Brain microvascular endothelial cell (primary cell): ENCODE results near the gene PHF21B.
"Not testable (repeated sequence)": the region's sequence is repeated elsewhere in the genome, so short reads cannot be mapped to it uniquely, and the experiment has no call there.

Experiments
- DNase-seq: peaks from one replicate; pipeline ENCODE4 v3.0.0-alpha.2; 2020
- H3K27ac ChIP-seq: fragments of 250-450 bp; sonication (Bioruptor Pico); 2 replicates; pipeline ENCODE4 v1.5.1; 2020; ENCODE audit warnings: mild to moderate bottlenecking, moderate library complexity
- H3K27me3 ChIP-seq: fragments of 250-450 bp; sonication (Bioruptor Pico); replicated peaks from 2 replicates; pipeline ENCODE4 v1.5.1; 2020; ENCODE audit warnings: mild to moderate bottlenecking
- H3K36me3 ChIP-seq: fragments of 250-450 bp; sonication (Bioruptor Pico); replicated peaks from 2 replicates; pipeline ENCODE4 v1.5.1; 2020; ENCODE audit warnings: mild to moderate bottlenecking
- H3K4me3 ChIP-seq: 2 replicates; pipeline ENCODE4 v1.5.1; 2011; ENCODE audit warnings: low read depth, mild to moderate bottlenecking, control low read depth, low read length, moderate library complexity
- CTCF ChIP-seq: IDR thresholded peaks from 2 replicates; pipeline ENCODE4 v1.5.1; 2011; ENCODE audit warnings: low read depth, mild to moderate bottlenecking, moderate library complexity, low read length, control low read depth, inconsistent platforms; ENCODE audit errors: missing control alignments
- in situ Hi-C: cut with HindIII; loops from 2 replicates; pipeline ENCODE4 v1.10.0; 2017; ENCODE audit warnings: low sequenced_read_pairs, low pct_ligation_motif_present

PHF21B gene

GRCh38 chr22:45009606-45010531 is at the start of gene PHF21B:
TSS of gene PHF21B (minus strand) at chr22:45010005. CDS start at chr22:45009549, 456 bp downstream.
- H3K27ac ChIP-seq = no peak within 1 kb of the TSS
- in situ Hi-C loops = no loop called here
- TF ChIP-seq CTCF = no peak
- DNase-seq = no peak
- peaks cover 56% of the 10 kb centered on the region for H3K27me3 ChIP-seq
- H3K4me3 ChIP-seq = peak within 1 kb of the TSS; percentile 51
- no peaks in the 10 kb centered on the region for H3K36me3 ChIP-seq

GRCh38 chr22:45059296-45059695 is 49.5 kb upstream of the PHF21B start:
- H3K27me3 ChIP-seq = no peaks in the 10 kb centered on the region
- no peak overlapping the region for H3K27ac ChIP-seq
- TF ChIP-seq CTCF = no peak
- no peak for DNase-seq
- no peak overlapping the region for H3K4me3 ChIP-seq
- in situ Hi-C loops = no loop called here
- H3K36me3 ChIP-seq = no peaks in the 10 kb centered on the region

GRCh38 chr22:45058622-45058912 is 48.8 kb upstream of the PHF21B start:
- Histone ChIP-seq H3K27me3 (no peaks in the 10 kb centered on the region), H3K4me3 (no peak overlapping the region), H3K36me3 (no peaks in the 10 kb centered on the region), H3K27ac (no peak overlapping the region)
- no peak for DNase-seq
- in situ Hi-C loops = no loop called here
- no peak for TF ChIP-seq CTCF

- H3K27ac ChIP-seq = no peak overlapping the region
- TF ChIP-seq CTCF = no peak
- DNase-seq = no peak
- H3K4me3 ChIP-seq = no peak overlapping the region
- no peaks in the 10 kb centered on the region for H3K27me3 ChIP-seq
- H3K36me3 ChIP-seq = no peaks in the 10 kb centered on the region
- in situ Hi-C loops = no loop called here
Measured at GRCh38 chr22:45055936-45056335, 46.1 kb upstream of the PHF21B start.

GRCh38 chr22:45053571-45053970 is 43.8 kb upstream of the PHF21B start:
- in situ Hi-C loops = no loop called here
- H3K36me3 ChIP-seq = no peaks in the 10 kb centered on the region
- no peak for DNase-seq
- H3K27me3 ChIP-seq = no peaks in the 10 kb centered on the region
- no peak overlapping the region for H3K27ac ChIP-seq
- TF ChIP-seq CTCF = no peak
- no peak overlapping the region for H3K4me3 ChIP-seq

GRCh38 chr22:45053094-45053493 is 43.3 kb upstream of the PHF21B start:
- no peak overlapping the region for H3K27ac ChIP-seq
- in situ Hi-C loops = no loop called here
- H3K36me3 ChIP-seq = no peaks in the 10 kb centered on the region
- no peak for TF ChIP-seq CTCF
- H3K27me3 ChIP-seq = no peaks in the 10 kb centered on the region
- no peak for DNase-seq
- no peak overlapping the region for H3K4me3 ChIP-seq

- in situ Hi-C loops, H3K36me3 ChIP-seq, H3K27me3 ChIP-seq, H3K27ac ChIP-seq, DNase-seq, H3K4me3 ChIP-seq: not testable (repeated sequence)
Measured at GRCh38 chr22:45052665-45053064, 42.9 kb upstream of the PHF21B start.
